Effector memory CD8-positive, alpha-beta T cell (primary cell): Measurements from ENCODE around the gene FOXL1.

Experiments
- ATAC-seq: fragments of 150-1000 bp; cut with Tn5 transposase; replicated peaks from 2 replicates; pipeline ENCODE4 v1.10.0; 2021; ENCODE audit warnings: mild to moderate bottlenecking, moderate library complexity
- DNase-seq, 3 experiments: peaks; one replicate each; pipeline ENCODE4 v3.0.0; 2021
- H3K27ac Mint-ChIP-seq, 2 donors: one replicate each; pipeline ENCODE4 v1.8.0; 2022; ENCODE audit warnings: mild to moderate bottlenecking in 2 of 2, mixed read lengths in 2 of 2, moderate library complexity in 2 of 2
- H3K27me3 Mint-ChIP-seq, 2 donors: one replicate each; pipeline ENCODE4 v1.8.0; 2022; ENCODE audit warnings: mixed read lengths in 2 of 2
- H3K36me3 Mint-ChIP-seq: one replicate; pipeline ENCODE4 v1.8.0; 2022; ENCODE audit warnings: mild to moderate bottlenecking, moderate library complexity, mixed read lengths; ENCODE audit not compliant: insufficient read depth
- H3K4me1 Mint-ChIP-seq, 2 donors: one replicate each; pipeline ENCODE4 v1.8.0; 2022; ENCODE audit warnings: low read depth in 2 of 2, mixed read lengths in 2 of 2
- H3K4me3 Mint-ChIP-seq, 2 donors: one replicate each; pipeline ENCODE4 v1.8.0; 2022; ENCODE audit warnings: mild to moderate bottlenecking in 2 of 2, mixed read lengths in 2 of 2, moderate library complexity in 2 of 2
- H3K9me3 Mint-ChIP-seq, 2 donors: one replicate each; pipeline ENCODE4 v1.8.0; 2022; ENCODE audit warnings: mixed read lengths in 2 of 2

The FOXL1 gene

GRCh38 chr16:86575754-86576557 lies 2.4 kb upstream of the FOXL1 start:
- no peak for DNase-seq
- no peaks in the 10 kb centered on the region for H3K9me3 Mint-ChIP-seq
- H3K27me3 Mint-ChIP-seq: peaks cover 80 to 100% of the 10 kb centered on the region in 2 donors
- peak; percentile 48 for ATAC-seq
- H3K36me3 Mint-ChIP-seq: no peaks in the 10 kb centered on the region
- H3K27ac Mint-ChIP-seq: no peak overlapping the region
- H3K4me3 Mint-ChIP-seq: peak overlapping the region; percentile 70 to 71
- peaks cover 6% of the 10 kb centered on the region in 2 donors for H3K4me1 Mint-ChIP-seq

- Mint-ChIP-seq H3K4me3 (peak overlapping the region; percentile 70 to 71), H3K27me3 (peaks cover 83 to 100% of the 10 kb centered on the region in 2 donors), H3K9me3 (no peaks in the 10 kb centered on the region), H3K4me1 (peaks cover 6% of the 10 kb centered on the region in 2 donors), H3K27ac (no peak overlapping the region), H3K36me3 (no peaks in the 10 kb centered on the region)
- ATAC-seq (no peak), DNase-seq (no peak)
Observed at GRCh38 chr16:86576591-86577313, 1.6 kb upstream of the FOXL1 start.

GRCh38 chr16:86577314-86577971 lies 906 bp upstream of the FOXL1 start:
- peaks cover 6% of the 10 kb centered on the region in 2 donors for H3K4me1 Mint-ChIP-seq
- no peak overlapping the region for H3K4me3 Mint-ChIP-seq
- H3K27ac Mint-ChIP-seq: no peak overlapping the region
- H3K27me3 Mint-ChIP-seq: peaks cover 85 to 98% of the 10 kb centered on the region in 2 donors
- no peak for ATAC-seq
- no peaks in the 10 kb centered on the region for H3K9me3 Mint-ChIP-seq
- H3K36me3 Mint-ChIP-seq: no peaks in the 10 kb centered on the region
- no peak for DNase-seq

- H3K4me3 Mint-ChIP-seq: no peak overlapping the region
- peaks cover 79 to 90% of the 10 kb centered on the region in 2 donors for H3K27me3 Mint-ChIP-seq
- H3K36me3 Mint-ChIP-seq: no peaks in the 10 kb centered on the region
- H3K9me3 Mint-ChIP-seq: no peaks in the 10 kb centered on the region
- peaks cover 6% of the 10 kb centered on the region in 2 donors for H3K4me1 Mint-ChIP-seq
- ATAC-seq (no peak), DNase-seq (no peak)
- H3K27ac Mint-ChIP-seq: no peak overlapping the region
Observed at GRCh38 chr16:86578611-86579267, 390 bp downstream of the FOXL1 start.

- no peak overlapping the region for H3K27ac Mint-ChIP-seq
- H3K27me3 Mint-ChIP-seq: peaks cover 74 to 87% of the 10 kb centered on the region in 2 donors
- H3K4me1 Mint-ChIP-seq: peaks cover 6% of the 10 kb centered on the region in 2 donors
- DNase-seq (no peak), ATAC-seq (no peak)
- no peaks in the 10 kb centered on the region for H3K36me3 Mint-ChIP-seq
- H3K9me3 Mint-ChIP-seq: no peaks in the 10 kb centered on the region
- H3K4me3 Mint-ChIP-seq: peak overlapping the region in 1 of 2 donors; percentile 17
Observed at GRCh38 chr16:86579268-86580062, 1.1 kb downstream of the FOXL1 start.

GRCh38 chr16:86580063-86580790 lies 1.9 kb downstream of the FOXL1 start:
- DNase-seq (no peak), ATAC-seq (no peak)
- H3K9me3 Mint-ChIP-seq: no peaks in the 10 kb centered on the region
- H3K4me1 Mint-ChIP-seq: peaks cover 6% of the 10 kb centered on the region in 2 donors
- peak overlapping the region in 1 of 2 donors; percentile 17 for H3K4me3 Mint-ChIP-seq
- no peaks in the 10 kb centered on the region for H3K36me3 Mint-ChIP-seq
- peaks cover 66 to 84% of the 10 kb centered on the region in 2 donors for H3K27me3 Mint-ChIP-seq
- H3K27ac Mint-ChIP-seq: no peak overlapping the region

GRCh38 chr16:86580791-86581170 lies 2.4 kb downstream of the FOXL1 start:
- Mint-ChIP-seq H3K4me1 (peaks cover 6% of the 10 kb centered on the region in 2 donors), H3K4me3 (no peak overlapping the region), H3K27me3 (peaks cover 62 to 84% of the 10 kb centered on the region in 2 donors), H3K9me3 (no peaks in the 10 kb centered on the region), H3K27ac (no peak overlapping the region), H3K36me3 (no peaks in the 10 kb centered on the region)
- ATAC-seq (no peak), DNase-seq (no peak)

GRCh38 chr16:86581458-86581857 lies 3.1 kb downstream of the FOXL1 start:
- no peak overlapping the region for H3K4me3 Mint-ChIP-seq
- H3K36me3 Mint-ChIP-seq: no peaks in the 10 kb centered on the region
- H3K27me3 Mint-ChIP-seq: peaks cover 57 to 78% of the 10 kb centered on the region in 2 donors
- ATAC-seq: no peak
- DNase-seq: no peak
- H3K27ac Mint-ChIP-seq: no peak overlapping the region
- H3K4me1 Mint-ChIP-seq: peaks cover 3% of the 10 kb centered on the region in 2 donors
- no peaks in the 10 kb centered on the region for H3K9me3 Mint-ChIP-seq

- peaks cover 0 to 3% of the 10 kb centered on the region in 2 donors for H3K4me1 Mint-ChIP-seq
- H3K4me3 Mint-ChIP-seq: no peak overlapping the region
- DNase-seq (no peak), ATAC-seq (no peak)
- H3K27ac Mint-ChIP-seq: no peak overlapping the region
- no peaks in the 10 kb centered on the region for H3K36me3 Mint-ChIP-seq
- peaks cover 32 to 51% of the 10 kb centered on the region in 2 donors for H3K27me3 Mint-ChIP-seq
- no peaks in the 10 kb centered on the region for H3K9me3 Mint-ChIP-seq
Observed at GRCh38 chr16:86584071-86584685, 5.8 kb downstream of the FOXL1 start.

- no peaks in the 10 kb centered on the region for H3K4me1 Mint-ChIP-seq
- ATAC-seq: no peak
Observed at GRCh38 chr16:86584726-86585721, 6.7 kb downstream of the FOXL1 start.

More at GRCh38 chr16:86584726-86585721, 6.7 kb downstream of the FOXL1 start:
- H3K27me3 Mint-ChIP-seq: peaks cover 26 to 43% of the 10 kb centered on the region in 2 donors
- H3K4me3 Mint-ChIP-seq: no peak overlapping the region
- no peaks in the 10 kb centered on the region for H3K36me3 Mint-ChIP-seq
- H3K9me3 Mint-ChIP-seq: no peaks in the 10 kb centered on the region
- H3K27ac Mint-ChIP-seq: no peak overlapping the region
- no peak for DNase-seq
